Esophagus squamous epithelium (tissue), 5 donors: Measurements from ENCODE around the gene DLGAP1. TPM values are rescaled to one million over a fixed set of nuclear protein-coding genes. Genes with fewer than 3 reads are reported as not detected.
A peak's percentile ranks its signal among the peaks of the same experiment; 100 is the strongest.

Experiments
- DNase-seq: peaks from one replicate; lab custom pipeline; 2025; lab: John Stamatoyannopoulos, UW
- H3K27ac ChIP-seq, 4 donors: fragments of 200-600 bp; sonication (generic); one replicate each; pipeline ENCODE4 v1.5.1; 2016 to 2019; ENCODE audit warnings: mild to moderate bottlenecking in 1 of 4
- H3K27me3 ChIP-seq, 4 donors: fragments of 200-600 bp; sonication (generic); 1 replicate in 3 of 4; 2 replicates in 1 of 4; pipeline versions ENCODE4 v1.5.1 to v1.6.0; 2017 to 2021; ENCODE audit warnings: antibody characterized with exemption in 1 of 4
- H3K36me3 ChIP-seq, 3 donors: fragments of 200-600 bp; sonication (generic); one replicate each; pipeline ENCODE4 v1.5.1; 2016 to 2019
- H3K4me1 ChIP-seq, 3 donors: fragments of 200-600 bp; sonication (generic); one replicate each; pipeline ENCODE4 v1.5.1; 2017 to 2019
- H3K4me3 ChIP-seq, 4 donors: fragments of 200-600 bp; sonication (generic); 1 replicate in 3 of 4; 2 replicates in 1 of 4; pipeline ENCODE4 v1.5.1; 2016 to 2019; ENCODE audit warnings: mild to moderate bottlenecking in 2 of 4, moderate library complexity in 1 of 4
- H3K9me3 ChIP-seq, 3 donors: fragments of 200-600 bp; sonication (generic); one replicate each; pipeline ENCODE4 v1.5.1; 2016 to 2019
- POLR2A ChIP-seq, 4 donors: fragments of 450-650 bp; IDR thresholded peaks; one replicate each; pipeline ENCODE4 v1.6.1; 2017; ENCODE audit warnings: antibody characterized with exemption in 4 of 4, mild to moderate bottlenecking in 4 of 4, moderate library complexity in 3 of 4
- WGBS, 2 donors: methylation state at CpG; one replicate each; pipeline ENCODE4 v1.1.5; 2018; 5-methylcytosine and 5-hydroxymethylcytosine counted together
- intact Hi-C: fragments of 100-400 bp; cut with DNase I; formaldehyde crosslinking; loops from one replicate; pipeline ENCODE4 v1.15.0; 2022
- total RNA-seq, 4 donors: library from RNA; depleted of rRNA; stranded (reverse); fragments of >200 nt; gene quantifications; one replicate each; pipeline ENCODE4 v1.1.0, GENCODE V29; 2016
- TF ChIP-seq, protein P1 (sequence below), 6 experiments: fragments of 450-650 bp in 4 of 6; fragments of 200-600 bp in 2 of 6; sonication (generic) in 2 of 6; IDR thresholded peaks; one replicate each; pipeline ENCODE4 v1.5.1; 2016 to 2019; ENCODE audit warnings: antibody characterized with exemption in 6 of 6, mild to moderate bottlenecking in 4 of 6, moderate library complexity in 4 of 6
- donor health status: DM: yes; HTN: yes; CAD: no.

Gene DLGAP1
- total RNA-seq, 4 donors from 2014 or later, result 0.09 to 1.5 (median 0.52) TPM

DNA sequence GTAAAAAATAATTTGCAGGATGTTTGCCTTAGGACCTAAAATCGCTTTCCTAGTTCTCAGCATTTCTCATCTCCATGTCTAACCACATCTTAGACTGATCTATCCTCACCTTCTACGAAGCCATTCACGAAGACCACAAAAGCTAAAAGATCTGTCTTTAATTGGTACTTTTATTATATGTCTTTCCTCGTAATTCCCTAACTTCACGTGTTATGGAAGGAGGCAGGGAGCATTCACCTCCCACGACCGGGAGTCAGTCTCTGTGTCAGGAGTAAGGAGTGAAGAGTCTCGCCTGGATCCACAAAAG, 1.6 kb downstream of the DLGAP1 start:
- no peak for DNase-seq
- no peak for TF ChIP-seq POLR2A (IDR thresholded peaks at IDR 0.05)
- TF ChIP-seq, protein P1, sequence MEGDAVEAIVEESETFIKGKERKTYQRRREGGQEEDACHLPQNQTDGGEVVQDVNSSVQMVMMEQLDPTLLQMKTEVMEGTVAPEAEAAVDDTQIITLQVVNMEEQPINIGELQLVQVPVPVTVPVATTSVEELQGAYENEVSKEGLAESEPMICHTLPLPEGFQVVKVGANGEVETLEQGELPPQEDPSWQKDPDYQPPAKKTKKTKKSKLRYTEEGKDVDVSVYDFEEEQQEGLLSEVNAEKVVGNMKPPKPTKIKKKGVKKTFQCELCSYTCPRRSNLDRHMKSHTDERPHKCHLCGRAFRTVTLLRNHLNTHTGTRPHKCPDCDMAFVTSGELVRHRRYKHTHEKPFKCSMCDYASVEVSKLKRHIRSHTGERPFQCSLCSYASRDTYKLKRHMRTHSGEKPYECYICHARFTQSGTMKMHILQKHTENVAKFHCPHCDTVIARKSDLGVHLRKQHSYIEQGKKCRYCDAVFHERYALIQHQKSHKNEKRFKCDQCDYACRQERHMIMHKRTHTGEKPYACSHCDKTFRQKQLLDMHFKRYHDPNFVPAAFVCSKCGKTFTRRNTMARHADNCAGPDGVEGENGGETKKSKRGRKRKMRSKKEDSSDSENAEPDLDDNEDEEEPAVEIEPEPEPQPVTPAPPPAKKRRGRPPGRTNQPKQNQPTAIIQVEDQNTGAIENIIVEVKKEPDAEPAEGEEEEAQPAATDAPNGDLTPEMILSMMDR (IDR thresholded peaks at IDR 0.05), result no peak
- Histone ChIP-seq H3K36me3 (no peaks in the 10 kb centered on the region), H3K27ac (no peak overlapping the region), H3K27me3 (peaks cover 4 to 73% (median 6%) of the 10 kb centered on the region in 4 donors), H3K4me1 (peaks cover 0 to 24% (median 6%) of the 10 kb centered on the region in 3 donors), H3K4me3 (peak overlapping the region in 3 of 4 donors; percentile 40 to 62 (median 48)), H3K9me3 (no peaks in the 10 kb centered on the region)
- intact Hi-C loops, result no loop called here
- WGBS, 2 donors, result 18 to 23% methylated on average over 7 to 8 of the region's 8 CpGs

DNA sequence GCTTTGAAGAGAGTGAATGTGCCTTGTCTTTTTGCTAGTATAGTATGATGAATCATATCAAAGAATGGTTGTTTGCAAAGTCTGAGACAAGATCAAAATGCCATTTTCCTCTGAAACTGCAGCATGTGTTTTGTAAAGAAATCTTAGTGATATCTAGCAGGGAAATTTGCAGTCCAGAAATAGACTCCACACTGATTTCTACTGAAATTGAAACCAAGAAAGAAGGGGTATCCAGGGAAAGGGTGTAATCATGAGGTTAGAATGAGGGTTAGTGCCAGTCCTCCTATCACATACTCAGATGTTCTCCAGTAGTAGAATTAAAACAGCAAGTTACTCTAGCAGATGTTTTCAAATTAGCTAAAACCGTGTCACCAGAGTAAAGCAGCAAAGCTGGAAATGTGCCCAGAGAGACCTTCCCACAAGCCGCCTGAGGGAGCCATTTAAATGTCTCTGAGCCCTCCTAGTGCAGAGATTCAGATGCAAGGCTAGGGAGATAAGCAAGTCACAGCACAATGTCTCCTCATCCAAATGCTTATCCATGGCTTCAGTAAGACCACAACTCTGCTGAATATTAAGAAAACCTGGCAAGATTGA, 4.9 kb downstream of the DLGAP1 start:
- DNase-seq, result no peak
- peaks cover 0 to 17% (median 6%) of the 10 kb centered on the region in 3 donors for H3K4me1 ChIP-seq
- no peak overlapping the region for H3K27ac ChIP-seq
- intact Hi-C loops, result no loop called here
- H3K9me3 ChIP-seq, result no peaks in the 10 kb centered on the region
- TF ChIP-seq POLR2A (IDR thresholded peaks at IDR 0.05), result no peak
- TF ChIP-seq, protein P1 (IDR thresholded peaks at IDR 0.05), result no peak
- WGBS, 2 donors, result 31 to 49% methylated on average over 2 of the region's 2 CpGs
- no peak overlapping the region for H3K4me3 ChIP-seq
- H3K27me3 ChIP-seq, result peaks cover 4 to 58% (median 6%) of the 10 kb centered on the region in 4 donors
- no peaks in the 10 kb centered on the region for H3K36me3 ChIP-seq

- TF ChIP-seq, protein P1 (IDR thresholded peaks at IDR 0.05), result no peak
- no peak for TF ChIP-seq POLR2A (IDR thresholded peaks at IDR 0.05)
- 49 to 77% methylated on average over 4 of the region's 4 CpGs for WGBS, 2 donors
Observed at GRCh38 chr18:4445902-4446301, 9.2 kb downstream of the DLGAP1 start.

GRCh38 chr18:4444306-4444705, 10.8 kb downstream of the DLGAP1 start:
- Histone ChIP-seq H3K4me1 (no peaks in the 10 kb centered on the region), H3K27me3 (peaks cover 0 to 6% (median 0%) of the 10 kb centered on the region in 4 donors), H3K4me3 (no peak overlapping the region), H3K9me3 (no peaks in the 10 kb centered on the region), H3K27ac (no peak overlapping the region), H3K36me3 (no peaks in the 10 kb centered on the region)
- DNase-seq, result no peak
- no peak for TF ChIP-seq POLR2A (IDR thresholded peaks at IDR 0.05)
- TF ChIP-seq, protein P1 (IDR thresholded peaks at IDR 0.05), result no peak
- intact Hi-C loops, result no loop called here

More at GRCh38 chr18:4445902-4446301, 9.2 kb downstream of the DLGAP1 start:
- no peaks in the 10 kb centered on the region for H3K36me3 ChIP-seq
- no peak for DNase-seq
- intact Hi-C loops, result no loop called here
- H3K4me1 ChIP-seq, result no peaks in the 10 kb centered on the region
- H3K9me3 ChIP-seq, result no peaks in the 10 kb centered on the region
- no peak overlapping the region for H3K4me3 ChIP-seq
- no peak overlapping the region for H3K27ac ChIP-seq
- H3K27me3 ChIP-seq, result peaks cover 0 to 15% (median 0%) of the 10 kb centered on the region in 4 donors

DNA sequence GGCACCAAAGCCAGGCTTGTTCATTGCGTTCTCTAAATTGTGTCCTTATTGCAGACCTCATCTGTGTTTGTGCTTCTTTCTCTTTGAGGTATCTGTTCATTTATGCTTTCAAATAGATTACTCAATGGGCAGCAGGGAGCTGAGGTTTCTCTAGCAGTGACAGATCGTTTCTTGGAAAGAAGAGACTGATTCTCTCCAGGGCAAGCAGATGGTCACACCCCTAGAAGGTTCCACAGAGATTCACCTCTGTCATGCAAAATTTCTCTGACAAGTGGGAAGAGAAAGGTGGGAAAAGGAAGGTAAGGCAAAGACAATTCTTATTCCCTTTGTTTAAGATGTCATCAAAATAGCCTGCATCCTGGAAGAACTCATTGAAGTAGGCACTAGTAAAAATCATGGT, 14.0 kb downstream of the DLGAP1 start:
- DNase-seq, result no peak
- no peak overlapping the region for H3K4me3 ChIP-seq
- intact Hi-C loops, result no loop called here
- no peaks in the 10 kb centered on the region for H3K36me3 ChIP-seq
- H3K9me3 ChIP-seq, result no peaks in the 10 kb centered on the region
- no peak overlapping the region for H3K27ac ChIP-seq
- H3K4me1 ChIP-seq, result no peaks in the 10 kb centered on the region
- TF ChIP-seq, protein P1 (IDR thresholded peaks at IDR 0.05), result no peak
- TF ChIP-seq POLR2A (IDR thresholded peaks at IDR 0.05), result no peak
- 46 to 59% methylated on average over 2 of the region's 2 CpGs for WGBS, 2 donors
- no peaks in the 10 kb centered on the region for H3K27me3 ChIP-seq
